Measurements from ENCODE around the gene HOXA3.

Gene HOXA3

GRCh38 chr7:27142580-27143022, 9.8 kb downstream of the HOXA3 start:
- no peak for DNase-seq

DNA sequence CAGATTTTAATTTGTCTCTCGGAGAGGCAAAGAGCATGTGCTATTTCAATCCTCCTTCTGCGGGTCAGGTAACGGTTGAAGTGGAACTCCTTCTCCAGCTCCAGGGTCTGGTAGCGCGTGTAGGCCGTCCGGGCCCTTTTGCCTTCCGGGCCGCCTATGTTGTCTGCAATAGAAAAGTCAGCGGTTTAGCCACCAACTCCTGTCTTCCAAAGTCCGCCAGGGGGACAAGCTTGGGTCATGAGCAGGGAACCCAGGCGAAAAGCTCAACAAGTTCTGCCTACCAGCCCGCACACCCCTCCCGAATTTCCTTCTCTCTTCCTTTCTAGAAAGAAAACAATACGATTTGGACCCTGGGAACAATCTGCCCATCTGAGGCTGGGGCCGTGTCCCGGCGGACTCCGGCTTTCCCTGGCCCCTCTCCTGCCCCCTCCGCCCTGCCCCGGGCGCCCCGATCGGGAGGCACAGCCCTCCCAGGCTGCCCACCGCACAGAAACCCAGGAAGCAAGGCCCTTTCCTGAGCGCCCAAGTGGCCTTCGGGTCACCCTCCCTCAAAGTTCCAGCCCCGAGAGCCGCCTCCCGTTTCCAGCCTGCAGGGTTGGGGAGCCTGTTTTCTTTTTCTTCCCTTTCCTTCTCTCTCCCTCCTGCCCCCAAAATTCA, 10.3 kb downstream of the HOXA3 start:
- DNase-seq: no peak

GRCh38 chr7:27141137-27141922, 11.1 kb downstream of the HOXA3 start:
- no peak for DNase-seq

GRCh38 chr7:27140126-27140857, 12.1 kb downstream of the HOXA3 start:
- DNase-seq: no peak

- no peak for DNase-seq
These were observed 12.9 kb downstream of the HOXA3 start for GRCh38 chr7:27139334-27140125.

- DNase-seq: no peak
These were observed 13.4 kb downstream of the HOXA3 start for GRCh38 chr7:27138985-27139333.

GRCh38 chr7:27138472-27138871, 13.9 kb downstream of the HOXA3 start:
- no peak for DNase-seq

- no peak for DNase-seq
These were observed 14.6 kb downstream of the HOXA3 start for GRCh38 chr7:27137640-27138315.

- no peak for DNase-seq
These were observed 18.0 kb downstream of the HOXA3 start for GRCh38 chr7:27134392-27134791.

DNA sequence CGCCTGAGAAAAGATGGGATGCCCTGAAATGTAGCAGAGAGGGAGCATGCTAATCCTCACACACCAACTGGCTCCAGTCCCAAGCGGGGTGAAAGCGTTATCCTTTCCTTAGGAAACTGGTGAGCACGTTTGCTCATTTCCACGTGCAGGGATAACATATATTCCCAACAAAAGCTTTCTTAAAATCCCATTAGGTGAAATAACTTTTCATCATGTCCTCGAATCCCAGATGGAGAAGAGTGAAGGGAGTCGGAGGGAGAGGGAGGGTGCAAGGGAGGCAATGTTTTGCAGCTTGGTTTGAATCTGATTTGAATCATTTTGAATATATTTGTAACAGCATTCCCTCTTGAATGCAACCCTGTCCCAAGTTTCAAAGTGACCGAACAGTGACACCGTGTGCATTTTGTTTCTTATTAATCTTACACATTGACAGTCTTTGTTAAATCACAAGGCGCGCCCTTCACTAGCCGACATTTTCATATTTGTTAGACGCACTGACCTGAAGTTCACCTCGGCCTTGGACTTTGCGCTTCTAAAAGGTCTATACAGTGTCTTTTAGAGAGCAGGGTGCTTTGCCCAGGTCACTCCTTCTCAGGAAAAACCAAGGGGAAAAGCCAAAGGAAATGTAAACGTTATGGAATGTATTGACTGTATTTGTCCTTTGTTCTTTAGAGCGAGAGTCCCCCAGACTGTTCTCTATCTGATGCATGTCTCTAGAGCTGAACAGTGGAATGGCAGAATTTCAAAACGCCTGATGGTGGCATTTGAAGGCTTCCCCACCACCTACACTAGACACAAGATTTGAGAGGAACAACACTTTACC, 18.8 kb downstream of the HOXA3 start:
- DNase-seq: no peak

DNA sequence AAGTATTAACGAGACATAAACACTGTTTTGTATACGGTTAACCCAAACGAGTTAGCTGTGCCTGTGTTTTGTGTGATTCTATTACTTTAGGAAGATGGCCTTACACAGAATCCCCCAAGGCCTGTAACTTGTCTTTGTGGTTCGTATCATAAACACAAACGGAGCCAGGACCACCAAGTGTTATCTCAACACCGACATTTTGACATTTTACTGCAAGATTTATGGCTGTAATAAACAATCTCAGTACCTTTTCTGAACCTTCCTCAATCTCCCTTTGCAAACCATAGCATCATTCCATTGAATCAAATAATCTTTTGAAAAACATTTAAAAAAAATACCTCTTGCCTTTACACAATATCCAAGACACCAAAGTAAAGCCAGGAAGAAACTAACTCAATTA, 19.4 kb downstream of the HOXA3 start:
- no peak for DNase-seq

- no peak for DNase-seq
These were observed 20.2 kb downstream of the HOXA3 start for GRCh38 chr7:27132214-27132613.

DNA sequence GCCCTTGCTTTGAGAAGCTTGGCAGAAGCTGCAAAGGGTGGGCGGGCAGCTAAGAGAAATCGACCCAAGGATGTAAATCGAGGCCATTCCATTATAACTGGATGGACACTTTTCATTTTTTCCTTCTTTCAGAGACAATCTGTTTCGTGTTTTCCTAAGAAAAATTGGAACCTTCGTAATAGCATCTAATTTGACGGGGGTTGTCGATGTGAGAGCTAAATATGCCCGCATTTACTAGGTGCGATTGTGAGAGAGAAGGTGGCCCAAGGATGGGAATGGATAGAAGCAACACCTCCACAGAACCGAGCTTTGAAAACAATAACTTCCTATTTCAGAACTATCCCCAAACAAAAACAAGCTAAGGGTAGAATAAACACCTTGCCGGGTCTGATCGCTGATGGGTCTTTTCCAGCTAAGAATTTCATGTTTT, 21.0 kb downstream of the HOXA3 start:
- DNase-seq: no peak

DNA sequence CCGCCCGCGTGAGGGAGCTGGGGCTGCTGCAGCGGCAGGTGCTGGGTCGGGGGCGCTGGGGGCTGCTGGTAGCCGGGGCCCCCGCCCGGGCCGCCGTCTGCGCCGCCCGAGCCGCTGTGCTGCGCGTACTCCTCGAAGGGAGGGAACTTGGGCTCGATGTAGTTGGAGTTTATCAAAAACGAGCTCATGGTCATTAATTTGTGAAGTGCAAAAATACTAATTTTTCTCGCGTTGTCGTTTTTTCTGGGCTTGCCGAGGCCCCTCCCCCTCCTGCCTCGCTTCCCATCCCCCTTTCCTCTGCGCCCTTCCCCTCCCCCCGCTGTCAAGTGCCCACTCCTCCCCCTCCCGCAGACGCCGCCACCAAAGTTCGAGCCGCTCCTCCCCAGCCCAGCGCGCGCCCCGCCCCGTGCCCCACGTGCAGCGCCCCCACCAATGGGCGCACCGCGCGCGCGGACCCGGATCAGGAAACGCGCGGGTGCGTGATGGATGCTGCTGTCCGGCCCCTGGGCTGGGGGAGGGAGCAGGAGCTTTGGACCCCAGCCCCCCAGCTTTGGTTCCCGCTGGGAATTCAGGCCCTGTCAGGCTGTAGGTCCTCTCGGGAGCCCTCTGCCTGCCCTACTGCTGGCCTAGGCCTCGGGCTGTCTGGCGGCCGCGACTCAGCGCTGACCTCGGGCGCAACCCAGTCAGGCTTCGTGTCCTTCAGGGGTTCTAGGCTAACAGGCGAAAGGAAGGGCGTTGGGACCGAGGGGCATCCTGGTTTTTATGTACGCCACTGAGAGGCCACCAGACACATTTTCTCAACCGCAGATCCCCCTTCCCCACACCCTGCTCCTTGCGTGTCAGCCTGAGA, 21.6 kb downstream of the HOXA3 start, which contains the start of gene HOXA4:
TSS of gene HOXA4 (minus strand) at position 218 of the 850 bp plus-strand sequence. CDS start at position 194, 24 bp downstream.
- peak; percentile 62 for DNase-seq

DNA sequence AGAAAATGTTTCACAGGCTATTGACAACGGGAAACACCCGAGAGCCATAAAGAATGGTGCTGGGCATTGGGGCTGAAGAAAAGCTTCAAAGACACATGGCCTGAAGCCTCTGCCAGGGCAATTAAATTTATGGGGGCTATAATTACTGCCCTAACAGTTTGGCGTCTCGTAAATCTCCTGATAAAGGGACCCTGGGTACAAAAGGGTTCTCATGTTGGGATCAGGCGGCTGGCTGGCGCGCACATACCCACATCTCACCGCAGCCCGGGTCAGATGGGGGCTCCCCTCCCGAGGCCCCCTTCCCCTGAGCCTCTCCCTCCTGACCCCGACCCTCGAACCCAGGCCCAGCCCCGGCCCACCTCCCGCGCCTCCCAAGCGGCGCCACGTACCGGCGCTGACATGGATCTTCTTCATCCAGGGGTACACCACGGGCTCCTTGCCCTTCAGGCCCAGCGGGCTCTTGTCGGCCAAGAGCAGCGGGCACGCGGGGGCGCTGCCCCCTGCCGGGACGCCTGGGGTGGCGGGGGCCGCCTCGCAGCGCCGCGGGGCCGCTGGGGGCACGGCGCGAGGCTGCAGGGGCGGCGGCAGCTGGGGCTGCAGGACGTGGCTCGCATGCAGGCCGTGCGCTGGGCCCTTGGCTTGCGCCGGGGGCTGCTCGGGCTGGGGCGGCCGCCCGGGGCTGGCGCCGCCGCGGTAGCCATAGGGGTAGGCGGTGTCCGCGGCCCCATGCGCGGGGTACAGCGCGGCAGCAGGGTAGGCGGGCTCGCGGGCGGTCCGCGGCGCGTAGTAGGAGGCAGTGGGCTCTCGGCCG, 22.4 kb downstream of the HOXA3 start:
- DNase-seq: no peak

GRCh38 chr7:27128776-27129728, 23.3 kb downstream of the HOXA3 start:
- no peak for DNase-seq

DNA sequence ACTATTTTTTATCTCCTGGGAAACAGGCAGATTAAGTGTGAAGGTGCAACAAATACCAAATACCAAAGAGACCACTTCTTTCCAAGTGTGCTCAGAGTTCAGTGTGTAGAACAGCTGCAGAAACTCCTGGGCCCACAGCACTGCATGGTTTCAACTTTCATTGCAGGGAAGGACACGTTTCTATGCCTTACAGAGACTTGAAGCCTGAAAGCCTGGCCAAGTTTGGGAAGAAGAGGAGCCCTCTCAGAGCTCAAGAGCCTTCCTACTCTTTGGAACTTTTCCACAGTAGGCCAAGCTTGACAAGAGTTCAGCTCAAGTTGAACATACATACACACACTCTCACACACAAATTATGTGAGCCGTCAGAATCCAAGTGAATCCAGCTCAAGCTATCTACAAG, 24.3 kb downstream of the HOXA3 start:
- DNase-seq: no peak

Data from central memory CD4-positive, alpha-beta T cell (primary cell).